ENCODE results near the gene GZMH. TPM values are rescaled to one million over a fixed set of nuclear protein-coding genes. Genes with fewer than 3 reads are reported as not detected.

The GZMH gene
- total and polyA plus RNA-seq, 2 donors (not counting 3 experiments of a cell fraction or from before 2014, with no cell fraction given): not detected

DNA sequence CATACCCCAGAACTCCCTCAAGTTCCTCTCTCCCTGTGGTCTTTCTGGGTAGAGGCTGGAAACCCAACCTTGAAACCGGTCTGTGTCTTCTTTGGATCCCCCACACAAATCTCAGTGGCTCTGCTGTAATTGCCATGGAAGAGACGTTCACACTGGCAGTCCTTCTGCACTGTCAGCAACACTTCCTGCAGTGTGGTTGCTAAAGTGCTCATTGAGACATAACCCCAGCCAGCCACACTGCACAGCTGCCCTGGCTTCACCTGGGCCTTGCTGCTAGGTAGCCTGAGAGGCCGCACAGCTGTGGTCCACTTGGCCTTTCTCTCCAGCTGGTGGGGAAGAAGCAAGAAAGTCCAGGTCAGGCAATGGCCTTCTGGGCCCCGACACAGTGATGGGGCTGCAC is 2.4 kb downstream of the GZMH start:
- no peak overlapping the region for H3K9ac ChIP-seq (replicated peaks; ENCODE audit: extremely low read depth, insufficient read depth, low read length)
- intact Hi-C loops (cut with micrococcal nuclease) (no loop called here), dilution Hi-C loops (cut with MboI; ENCODE audit: extremely low pct_ligation_motif_present, low sequenced_read_pairs) (no loop called here)
- no peak overlapping the region for H3K27ac ChIP-seq (ENCODE audit: insufficient read depth, low read depth, low read length)
- no peaks in the 10 kb centered on the region for H3K9me3 ChIP-seq (replicated peaks; ENCODE audit: control insufficient read depth, insufficient read depth, low read length)
- no TSS peak for BruUV-seq (replicated peaks)
- H3K9me1 ChIP-seq (replicated peaks; ENCODE audit: control insufficient read depth, extremely low read depth, insufficient read depth, low read length): no peaks in the 10 kb centered on the region
- no peak overlapping the region for H2AFZ ChIP-seq (ENCODE audit: low read depth, low read length)
- H3K27me3 ChIP-seq (ENCODE audit: control insufficient read depth in 2 of 2, insufficient read depth in 2 of 2, low read length in 2 of 2): no peaks in the 10 kb centered on the region
- no peaks in the 10 kb centered on the region for H4K20me1 ChIP-seq (replicated peaks; ENCODE audit: control insufficient read depth, extremely low read depth, insufficient read depth, low read length)
- H3K79me2 ChIP-seq (ENCODE audit: control insufficient read depth, insufficient read depth, low read length): no peaks in the 10 kb centered on the region
- H3K4me1 ChIP-seq (ENCODE audit: control insufficient read depth, extremely low read depth, insufficient read depth, low read length): no peaks in the 10 kb centered on the region
- CTCF ChIA-PET: no interaction called here
- no peaks in the 10 kb centered on the region for H3K36me3 ChIP-seq (ENCODE audit: control insufficient read depth in 2 of 2, extremely low read depth in 1 of 2, insufficient read depth in 2 of 2, low read length in 2 of 2)
- TF ChIP-seq EZH2 (IDR thresholded peaks at IDR 0.05; ENCODE audit: borderline replicate concordance, low read depth, low read length, severe bottlenecking) (no peak), GATA2 (IDR thresholded peaks at IDR 0.05; ENCODE audit: insufficient read depth, insufficient read length, low read depth, low read length) (no peak), POLR2AphosphoS5 (IDR thresholded peaks at IDR 0.05; ENCODE audit: insufficient read depth, low read depth, low read length) (no peak), POLR2A (IDR thresholded peaks at IDR 0.05; ENCODE audit: low read depth, low read length) (no peak), JUN (IDR thresholded peaks at IDR 0.05; ENCODE audit: borderline replicate concordance, insufficient read depth, insufficient read length, low read depth) (no peak), MYC (IDR thresholded peaks at IDR 0.05; ENCODE audit: low read depth, low read length) (no peak), FOS (IDR thresholded peaks at IDR 0.05; ENCODE audit: borderline replicate concordance, insufficient read depth, low read length) (no peak)
- TF ChIP-seq, protein P1, sequence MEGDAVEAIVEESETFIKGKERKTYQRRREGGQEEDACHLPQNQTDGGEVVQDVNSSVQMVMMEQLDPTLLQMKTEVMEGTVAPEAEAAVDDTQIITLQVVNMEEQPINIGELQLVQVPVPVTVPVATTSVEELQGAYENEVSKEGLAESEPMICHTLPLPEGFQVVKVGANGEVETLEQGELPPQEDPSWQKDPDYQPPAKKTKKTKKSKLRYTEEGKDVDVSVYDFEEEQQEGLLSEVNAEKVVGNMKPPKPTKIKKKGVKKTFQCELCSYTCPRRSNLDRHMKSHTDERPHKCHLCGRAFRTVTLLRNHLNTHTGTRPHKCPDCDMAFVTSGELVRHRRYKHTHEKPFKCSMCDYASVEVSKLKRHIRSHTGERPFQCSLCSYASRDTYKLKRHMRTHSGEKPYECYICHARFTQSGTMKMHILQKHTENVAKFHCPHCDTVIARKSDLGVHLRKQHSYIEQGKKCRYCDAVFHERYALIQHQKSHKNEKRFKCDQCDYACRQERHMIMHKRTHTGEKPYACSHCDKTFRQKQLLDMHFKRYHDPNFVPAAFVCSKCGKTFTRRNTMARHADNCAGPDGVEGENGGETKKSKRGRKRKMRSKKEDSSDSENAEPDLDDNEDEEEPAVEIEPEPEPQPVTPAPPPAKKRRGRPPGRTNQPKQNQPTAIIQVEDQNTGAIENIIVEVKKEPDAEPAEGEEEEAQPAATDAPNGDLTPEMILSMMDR (IDR thresholded peaks at IDR 0.05; ENCODE audit: extremely low read depth in 1 of 2, insufficient read depth in 1 of 2, low read depth in 1 of 2, low read length in 2 of 2): no peak
- TF ChIP-seq, protein P2, sequence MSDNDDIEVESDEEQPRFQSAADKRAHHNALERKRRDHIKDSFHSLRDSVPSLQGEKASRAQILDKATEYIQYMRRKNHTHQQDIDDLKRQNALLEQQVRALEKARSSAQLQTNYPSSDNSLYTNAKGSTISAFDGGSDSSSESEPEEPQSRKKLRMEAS (IDR thresholded peaks at IDR 0.05; ENCODE audit: insufficient read depth, insufficient read length): no peak
- H3K4me2 ChIP-seq (ENCODE audit: insufficient read depth, low read length): no peak overlapping the region
- FAIRE-seq (no peak), DNase-seq (ENCODE audit: low read depth, low spot score) (no peak)
- H3K4me3 ChIP-seq (replicated peaks in 1 of 3; ENCODE audit: insufficient read depth in 1 of 3, low read depth in 1 of 3, low read length in 3 of 3): no peak overlapping the region
- POLR2A ChIA-PET: no interaction called here
